HG02970 (cell line): ENCODE results near the gene MYOG.

Experiments
- ATAC-seq: cut with Tn5 transposase; IDR thresholded peaks from one replicate; pipeline ENCODE4 v1.9.1; 2021; ENCODE audit warnings: mild to moderate bottlenecking, moderate library complexity, moderate number of reproducible peaks; ENCODE audit not compliant: unreplicated experiment, low FRiP score

Gene MYOG

GRCh38 chr1:203085528-203086406 is at the start of gene MYOG:
MYOG (minus strand) TSS chr1:203086012; CDS start chr1:203085961, 51 bp downstream.
- ATAC-seq = no peak

GRCh38 chr1:203133970-203134725 is 48.3 kb upstream of the MYOG start:
- no peak for ATAC-seq

- ATAC-seq = no peak
Observed at GRCh38 chr1:203131548-203132200, 45.9 kb upstream of the MYOG start.

- no peak for ATAC-seq
Observed at GRCh38 chr1:203130358-203130985, 44.7 kb upstream of the MYOG start.

- no peak for ATAC-seq
Observed at GRCh38 chr1:203129501-203130231, 43.9 kb upstream of the MYOG start.

- ATAC-seq = no peak
Observed at GRCh38 chr1:203128716-203129500, 43.1 kb upstream of the MYOG start.

- ATAC-seq = no peak
Observed at GRCh38 chr1:203128431-203128715, 42.6 kb upstream of the MYOG start.

- ATAC-seq = no peak
Observed at GRCh38 chr1:203127666-203128430, 42.0 kb upstream of the MYOG start, which contains the start of gene ADORA1. ADORA1 (plus strand) TSS chr1:203127726; CDS start chr1:203128842, 1,116 bp downstream.

GRCh38 chr1:203126866-203127665 is 41.3 kb upstream of the MYOG start:
- no peak for ATAC-seq

GRCh38 chr1:203126151-203126865 is 40.5 kb upstream of the MYOG start:
- ATAC-seq = no peak

- no peak for ATAC-seq
Observed at GRCh38 chr1:203124546-203125317, 38.9 kb upstream of the MYOG start.

- ATAC-seq = no peak
Observed at GRCh38 chr1:203124011-203124410, 38.2 kb upstream of the MYOG start.

- ATAC-seq = no peak
Observed at GRCh38 chr1:203122159-203122558, 36.3 kb upstream of the MYOG start.

- ATAC-seq = no peak
Observed at GRCh38 chr1:203121186-203122015, 35.6 kb upstream of the MYOG start.

GRCh38 chr1:203120325-203121153 is 34.7 kb upstream of the MYOG start:
- ATAC-seq = no peak
